Measurements from ENCODE around the gene C16orf87.
A peak's percentile ranks its signal among the peaks of the same experiment; 100 is the strongest.

C16orf87 gene

DNA sequence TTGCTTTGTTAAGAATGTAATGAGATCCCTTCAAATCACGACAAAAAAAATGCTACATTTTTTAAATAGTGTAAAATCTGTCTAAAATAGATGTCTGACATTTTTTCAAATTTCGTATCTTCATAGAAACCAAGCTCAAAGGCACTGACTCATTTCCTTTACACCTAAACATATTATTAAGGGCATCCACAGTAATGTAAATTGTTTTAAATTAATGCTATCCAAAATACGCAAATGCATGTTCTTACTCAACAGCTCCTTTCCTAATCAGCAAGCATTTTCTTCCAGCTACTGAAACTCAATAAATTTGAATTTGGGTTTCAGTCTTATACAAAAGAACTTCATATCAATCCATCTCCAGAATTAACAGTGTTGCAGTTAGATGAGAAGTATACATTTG lies 4.3 kb downstream of the C16orf87 start:
- peaks cover 53% of the 10 kb centered on the region for H3K4me1 Mint-ChIP-seq
- no peak overlapping the region for H3K4me3 Mint-ChIP-seq
- no peaks in the 10 kb centered on the region for H3K9me3 Mint-ChIP-seq
- no peak for ATAC-seq
- no peaks in the 10 kb centered on the region for H3K27me3 Mint-ChIP-seq
- H3K36me3 Mint-ChIP-seq = peaks cover 18% of the 10 kb centered on the region
- H3K27ac Mint-ChIP-seq = no peak overlapping the region

GRCh38 chr16:46822270-46822669 lies 8.7 kb downstream of the C16orf87 start:
- no peak overlapping the region for H3K4me3 Mint-ChIP-seq
- ATAC-seq = peak; percentile 68
- H3K27ac Mint-ChIP-seq = no peak overlapping the region
- H3K36me3 Mint-ChIP-seq = peaks cover 20% of the 10 kb centered on the region
- no peaks in the 10 kb centered on the region for H3K27me3 Mint-ChIP-seq
- H3K9me3 Mint-ChIP-seq = no peaks in the 10 kb centered on the region
- H3K4me1 Mint-ChIP-seq = peaks cover 36% of the 10 kb centered on the region

- Mint-ChIP-seq H3K27ac (no peak overlapping the region), H3K27me3 (no peaks in the 10 kb centered on the region), H3K4me3 (no peak overlapping the region), H3K9me3 (peaks cover 3% of the 10 kb centered on the region), H3K4me1 (peaks cover 51% of the 10 kb centered on the region), H3K36me3 (peaks cover 51% of the 10 kb centered on the region)
- no peak for ATAC-seq
Observed at GRCh38 chr16:46817961-46818360, 13.0 kb downstream of the C16orf87 start.

DNA sequence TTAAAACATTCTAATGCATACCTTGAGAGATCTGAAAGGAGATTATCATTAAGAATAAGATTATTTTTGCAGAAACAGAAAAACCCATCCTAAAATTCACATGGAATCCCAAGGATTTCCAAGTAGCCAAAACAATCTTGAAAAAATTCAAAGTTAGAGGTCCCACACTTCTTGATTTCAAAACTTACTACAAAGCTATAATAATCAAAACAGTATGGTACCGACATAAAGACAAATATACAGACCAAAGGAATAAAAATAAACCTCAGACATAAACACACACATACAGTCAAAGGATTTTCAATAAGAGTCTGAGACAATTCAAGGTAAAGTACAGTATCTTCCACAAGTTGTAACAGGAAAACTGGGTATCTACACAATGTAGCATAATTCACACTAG lies 16.2 kb downstream of the C16orf87 start:
- H3K4me3 Mint-ChIP-seq = no peak overlapping the region
- peaks cover 58% of the 10 kb centered on the region for H3K4me1 Mint-ChIP-seq
- H3K36me3 Mint-ChIP-seq = peaks cover 56% of the 10 kb centered on the region

DNA sequence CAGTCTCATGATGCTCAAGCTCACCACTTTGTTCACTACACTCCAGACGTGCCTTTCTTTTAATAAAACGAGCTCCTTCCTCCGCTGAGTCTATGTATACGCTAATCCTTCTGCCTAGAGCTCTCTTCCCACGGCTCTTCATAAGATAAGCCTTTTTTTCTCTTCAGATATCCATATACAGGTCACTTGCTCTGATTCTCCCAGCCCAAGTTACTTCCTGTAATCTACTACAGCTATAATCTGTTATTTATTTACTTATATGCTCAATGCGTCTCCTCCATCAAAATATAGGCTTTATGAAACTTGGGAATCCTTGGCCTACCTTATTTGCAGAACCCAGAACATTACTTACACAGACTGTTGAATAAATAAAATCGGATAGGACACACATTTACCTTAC lies 17.4 kb downstream of the C16orf87 start:
- Mint-ChIP-seq H3K9me3 (peaks cover 3% of the 10 kb centered on the region), H3K27me3 (no peaks in the 10 kb centered on the region), H3K4me3 (no peak overlapping the region), H3K27ac (no peak overlapping the region), H3K4me1 (peaks cover 51% of the 10 kb centered on the region), H3K36me3 (peaks cover 50% of the 10 kb centered on the region)
- no peak for ATAC-seq

More for the DNA sequence above, 16.2 kb downstream of the C16orf87 start:
- no peak overlapping the region for H3K27ac Mint-ChIP-seq
- no peaks in the 10 kb centered on the region for H3K27me3 Mint-ChIP-seq
- no peak for ATAC-seq
- H3K9me3 Mint-ChIP-seq = peaks cover 3% of the 10 kb centered on the region

- Mint-ChIP-seq H3K4me3 (no peak overlapping the region), H3K36me3 (peaks cover 52% of the 10 kb centered on the region), H3K4me1 (peaks cover 56% of the 10 kb centered on the region), H3K27ac (peak overlapping the region; percentile 35), H3K9me3 (peaks cover 3% of the 10 kb centered on the region), H3K27me3 (no peaks in the 10 kb centered on the region)
- peak; percentile 50 for ATAC-seq
Observed at GRCh38 chr16:46812781-46813540, 18.0 kb downstream of the C16orf87 start.

DNA sequence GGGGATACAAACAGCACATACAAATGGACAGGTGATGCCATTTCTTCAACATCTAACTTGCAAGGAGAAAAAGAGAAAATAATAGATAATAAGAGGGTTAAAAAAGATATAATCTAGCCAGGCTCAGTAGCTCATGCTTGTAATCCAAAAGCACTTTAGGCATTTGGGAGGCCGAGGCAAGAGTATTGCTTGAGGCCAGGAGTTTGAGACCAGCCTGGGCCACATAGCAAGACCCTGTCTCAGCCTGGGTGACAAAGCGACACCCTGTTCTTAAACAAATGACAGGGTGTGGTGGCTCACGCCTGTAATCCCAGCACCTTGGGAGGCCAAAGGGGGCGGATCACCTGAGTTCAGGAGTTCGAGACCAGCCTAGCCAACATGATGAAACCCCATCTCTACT lies 19.3 kb downstream of the C16orf87 start:
- Mint-ChIP-seq H3K27me3 (no peaks in the 10 kb centered on the region), H3K27ac (no peak overlapping the region), H3K4me1 (peaks cover 55% of the 10 kb centered on the region), H3K36me3 (peaks cover 54% of the 10 kb centered on the region), H3K9me3 (peaks cover 3% of the 10 kb centered on the region), H3K4me3 (no peak overlapping the region)
- ATAC-seq = no peak

- ATAC-seq = peak; percentile 64
- H3K4me1 Mint-ChIP-seq = peaks cover 41% of the 10 kb centered on the region
- H3K4me3 Mint-ChIP-seq = no peak overlapping the region
- H3K36me3 Mint-ChIP-seq = peaks cover 45% of the 10 kb centered on the region
- H3K9me3 Mint-ChIP-seq = no peaks in the 10 kb centered on the region
- H3K27ac Mint-ChIP-seq = no peak overlapping the region
- no peaks in the 10 kb centered on the region for H3K27me3 Mint-ChIP-seq
Observed at GRCh38 chr16:46808997-46809396, 22.0 kb downstream of the C16orf87 start.

DNA sequence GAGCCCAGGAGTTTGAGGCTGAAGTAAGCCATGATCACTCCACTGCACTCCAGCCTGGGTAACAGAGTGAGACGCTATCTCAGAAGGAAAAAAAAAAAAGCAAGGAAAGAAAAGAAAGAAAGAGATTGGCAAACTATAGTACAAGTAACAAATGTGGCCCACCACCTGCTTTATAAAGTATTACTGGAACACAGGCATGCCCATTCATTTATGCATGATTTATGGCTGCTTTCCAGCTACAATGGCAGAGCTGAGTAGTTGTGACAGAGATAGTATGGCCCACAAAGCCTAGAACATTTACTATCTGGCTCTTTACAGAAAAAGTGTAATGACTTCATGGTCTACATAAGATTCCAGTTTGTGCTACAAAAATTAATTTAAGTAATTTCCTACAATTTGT lies 23.6 kb downstream of the C16orf87 start:
- Mint-ChIP-seq H3K27me3 (no peaks in the 10 kb centered on the region), H3K4me1 (peaks cover 32% of the 10 kb centered on the region), H3K9me3 (no peaks in the 10 kb centered on the region), H3K27ac (no peak overlapping the region), H3K4me3 (no peak overlapping the region), H3K36me3 (peaks cover 42% of the 10 kb centered on the region)
- ATAC-seq = no peak

- Mint-ChIP-seq H3K4me3 (no peak overlapping the region), H3K9me3 (no peaks in the 10 kb centered on the region), H3K27ac (no peak overlapping the region), H3K4me1 (peaks cover 35% of the 10 kb centered on the region), H3K36me3 (peaks cover 53% of the 10 kb centered on the region), H3K27me3 (no peaks in the 10 kb centered on the region)
- no peak for ATAC-seq
Observed at GRCh38 chr16:46803373-46803772, 27.6 kb downstream of the C16orf87 start.

DNA sequence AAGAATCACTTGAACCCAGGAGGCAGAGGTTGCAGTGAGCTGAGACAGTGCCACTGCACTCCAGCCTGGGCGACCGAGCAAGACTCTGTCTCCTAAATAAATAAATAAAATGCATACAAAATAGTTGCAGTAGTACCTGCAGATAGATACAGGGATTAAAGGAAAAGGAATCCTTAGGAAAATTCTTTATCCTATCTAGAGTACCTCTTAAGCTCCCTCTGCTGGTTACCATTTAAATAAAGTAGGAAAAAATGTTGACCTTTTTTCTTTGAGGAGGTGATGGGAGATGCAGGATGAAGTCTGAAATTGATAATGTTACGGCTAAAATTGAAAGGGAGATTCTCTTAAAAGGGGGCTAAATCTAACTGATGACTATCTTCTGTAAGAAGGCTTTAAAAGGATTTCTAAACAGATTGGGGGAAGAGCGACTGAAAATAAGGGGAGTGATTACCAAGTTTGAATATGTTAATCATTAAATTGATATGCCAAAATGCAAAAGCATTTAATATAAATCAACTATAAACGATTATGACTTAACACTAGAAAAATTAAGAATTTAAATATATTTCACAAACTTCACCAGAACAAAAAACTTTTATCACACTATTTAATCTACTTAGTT lies 29.4 kb downstream of the C16orf87 start:
- Mint-ChIP-seq H3K27ac (no peak overlapping the region), H3K4me3 (no peak overlapping the region), H3K9me3 (peaks cover 3% of the 10 kb centered on the region), H3K27me3 (no peaks in the 10 kb centered on the region), H3K4me1 (peaks cover 24% of the 10 kb centered on the region), H3K36me3 (peaks cover 50% of the 10 kb centered on the region)
- ATAC-seq = no peak

DNA sequence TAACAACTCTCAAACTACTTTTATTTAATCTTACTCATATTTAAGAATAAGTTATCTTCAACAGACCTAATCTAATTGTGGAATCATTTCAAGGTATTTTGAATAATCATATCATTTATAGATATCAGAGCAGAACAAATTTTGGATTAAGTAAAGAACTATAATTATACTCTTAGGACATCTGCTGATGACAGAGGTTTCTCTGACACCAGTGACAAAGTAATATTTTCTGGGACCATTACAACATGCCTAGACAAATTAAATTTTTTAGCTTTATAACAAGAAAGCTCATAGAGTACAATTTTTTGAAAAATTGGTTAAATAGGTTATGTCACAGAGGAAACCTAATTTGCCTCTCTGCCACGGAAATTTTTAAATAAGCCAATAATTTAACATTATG lies 30.5 kb downstream of the C16orf87 start:
- Mint-ChIP-seq H3K27me3 (no peaks in the 10 kb centered on the region), H3K4me3 (no peak overlapping the region), H3K36me3 (peaks cover 56% of the 10 kb centered on the region), H3K9me3 (peaks cover 6% of the 10 kb centered on the region), H3K4me1 (peaks cover 24% of the 10 kb centered on the region), H3K27ac (no peak overlapping the region)
- no peak for ATAC-seq

DNA sequence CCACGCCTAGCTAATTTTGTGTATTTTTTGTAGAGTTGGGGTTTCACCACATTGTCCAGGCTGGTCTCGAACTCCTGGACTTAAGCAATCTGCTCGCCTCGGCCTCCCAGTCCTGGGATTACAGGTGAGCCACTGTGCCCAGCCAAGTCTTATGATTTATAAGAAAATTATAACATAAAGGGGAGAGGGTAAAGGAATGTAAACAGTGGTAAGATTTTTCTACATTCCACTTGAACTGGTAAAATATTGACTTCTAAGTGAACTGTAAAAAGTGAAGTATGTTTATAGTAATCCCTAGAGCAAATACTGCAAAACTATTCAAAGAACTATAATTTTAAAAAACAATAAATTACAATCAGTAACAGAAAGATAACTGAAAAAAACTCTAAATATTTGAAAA lies 33.5 kb downstream of the C16orf87 start:
- Mint-ChIP-seq H3K4me1 (peaks cover 7% of the 10 kb centered on the region), H3K27me3 (no peaks in the 10 kb centered on the region), H3K36me3 (peaks cover 51% of the 10 kb centered on the region), H3K9me3 (peaks cover 19% of the 10 kb centered on the region), H3K27ac (no peak overlapping the region), H3K4me3 (no peak overlapping the region)
- ATAC-seq = no peak

DNA sequence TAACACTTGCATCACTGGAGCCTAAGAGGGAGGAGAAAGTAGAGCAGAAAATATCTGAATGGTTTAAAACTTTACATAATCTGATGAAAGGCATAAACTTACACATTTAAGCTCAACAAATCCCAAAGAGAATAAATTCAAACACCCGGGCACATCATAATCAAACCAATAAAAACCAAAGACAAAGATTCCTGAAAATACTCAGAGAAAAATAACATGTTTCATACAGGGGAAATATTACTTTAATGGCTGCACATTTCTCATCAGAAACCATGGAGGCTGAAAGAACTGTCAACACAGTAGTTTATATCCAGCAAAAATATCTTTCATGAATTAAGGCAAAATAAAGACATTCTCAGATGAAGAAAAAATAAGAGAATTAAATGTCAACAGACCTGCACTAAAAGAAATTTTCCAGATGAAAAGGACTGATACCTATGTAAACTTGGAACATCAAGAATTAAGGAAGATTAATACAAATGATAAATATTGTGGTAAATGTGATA lies 34.2 kb downstream of the C16orf87 start:
- Mint-ChIP-seq H3K9me3 (peaks cover 21% of the 10 kb centered on the region), H3K4me3 (no peak overlapping the region), H3K27ac (no peak overlapping the region), H3K27me3 (no peaks in the 10 kb centered on the region), H3K4me1 (peaks cover 14% of the 10 kb centered on the region), H3K36me3 (peaks cover 55% of the 10 kb centered on the region)
- ATAC-seq = no peak

- no peak for ATAC-seq
- Mint-ChIP-seq H3K36me3 (peaks cover 52% of the 10 kb centered on the region), H3K27me3 (no peaks in the 10 kb centered on the region), H3K9me3 (peaks cover 21% of the 10 kb centered on the region), H3K27ac (no peak overlapping the region), H3K4me3 (no peak overlapping the region), H3K4me1 (peaks cover 34% of the 10 kb centered on the region)
Observed at GRCh38 chr16:46793841-46794240, 37.1 kb downstream of the C16orf87 start.

Measured in stimulated activated memory B cell treated with anti-CD40 and anti-IgM and Interleukin-4, amounts not matched to agents 10 μg/mL and 1 μg/mL and 100 μg/mL, for 72 hours (primary cell).